ENCODE results near the gene PPFIA4. TPM values are rescaled to one million over a fixed set of nuclear protein-coding genes. Genes with fewer than 3 reads are reported as not detected.

The PPFIA4 gene
- total RNA-seq, 1 donor from 2014 or later, result 1.2 TPM

- Mint-ChIP-seq H3K4me1 (ENCODE audit: low read depth) (peaks cover 14% of the 10 kb centered on the region), H3K27me3 (peaks cover 81% of the 10 kb centered on the region), H3K4me3 (ENCODE audit: low read depth) (peak overlapping the region; percentile 30), H3K36me3 (ENCODE audit: insufficient read depth) (no peaks in the 10 kb centered on the region), H3K27ac (no peak overlapping the region), H3K9me3 (ENCODE audit: low read depth) (no peaks in the 10 kb centered on the region)
- no peak for DNase-seq (ENCODE audit: low spot score, unreplicated experiment)
- no peak for TF ChIP-seq CTCF (IDR thresholded peaks at IDR 0.05; ENCODE audit: unreplicated experiment)
These were observed 100.8 kb downstream of the PPFIA4 start for GRCh38 chr1:203126866-203127665.

GRCh38 chr1:203127666-203128430 lies 101.6 kb downstream of the PPFIA4 start, which contains the start of gene ADORA1:
TSS of gene ADORA1 (plus strand) at chr1:203127726. CDS start at chr1:203128842, 1,116 bp downstream.
- Mint-ChIP-seq H3K27me3 (peaks cover 75% of the 10 kb centered on the region), H3K27ac (no peak within 1 kb of the TSS), H3K4me3 (ENCODE audit: low read depth) (peak within 1 kb of the TSS; percentile 63), H3K36me3 (ENCODE audit: insufficient read depth) (no peaks in the 10 kb centered on the region), H3K9me3 (ENCODE audit: low read depth) (no peaks in the 10 kb centered on the region), H3K4me1 (ENCODE audit: low read depth) (peaks cover 14% of the 10 kb centered on the region)
- peak; percentile 53 for TF ChIP-seq CTCF (IDR thresholded peaks at IDR 0.05; ENCODE audit: unreplicated experiment)
- DNase-seq (ENCODE audit: low spot score, unreplicated experiment), result peak; percentile 51

- no peak for DNase-seq (ENCODE audit: low spot score, unreplicated experiment)
- Mint-ChIP-seq H3K27ac (no peak overlapping the region), H3K27me3 (peaks cover 74% of the 10 kb centered on the region), H3K4me3 (ENCODE audit: low read depth) (peak overlapping the region; percentile 63), H3K36me3 (ENCODE audit: insufficient read depth) (no peaks in the 10 kb centered on the region), H3K9me3 (ENCODE audit: low read depth) (no peaks in the 10 kb centered on the region), H3K4me1 (ENCODE audit: low read depth) (peaks cover 14% of the 10 kb centered on the region)
- no peak for TF ChIP-seq CTCF (IDR thresholded peaks at IDR 0.05; ENCODE audit: unreplicated experiment)
These were observed 102.1 kb downstream of the PPFIA4 start for GRCh38 chr1:203128431-203128715.

Other genes with a start within 250 kb of the PPFIA4 start
- 312 and 316 TPM in 2 replicates for gene KDM5B, start 218.1 kb upstream of the PPFIA4 start, total RNA-seq
- gene PCAT6, start 215.5 kb upstream of the PPFIA4 start, total RNA-seq, result 5.6 and 5.7 TPM in 2 replicates
- gene RABIF, start 137.3 kb upstream of the PPFIA4 start, total RNA-seq, result 9.7 and 10.7 TPM in 2 replicates
- 32.3 and 34.1 TPM in 2 replicates for gene KLHL12, start 99.3 kb upstream of the PPFIA4 start, total RNA-seq
- gene ADIPOR1, start 68.2 kb upstream of the PPFIA4 start, total RNA-seq, result 41.5 and 45.7 TPM in 2 replicates
- 27.5 and 27.7 TPM in 2 replicates for gene CYB5R1, start 59.2 kb upstream of the PPFIA4 start, total RNA-seq
- 74.3 and 77.4 TPM in 2 replicates for gene TMEM183A, start 19.1 kb upstream of the PPFIA4 start, total RNA-seq
- not detected in 2 replicates for gene MYOG, start 59.5 kb downstream of the PPFIA4 start, total RNA-seq
- 0.14 and 0.16 TPM in 2 replicates for gene ADORA1, start 101.2 kb downstream of the PPFIA4 start, total RNA-seq
- not detected in 2 replicates for gene MYBPH, start 149.3 kb downstream of the PPFIA4 start, total RNA-seq
- not detected in 2 replicates for gene CHI3L1, start 160.2 kb downstream of the PPFIA4 start, total RNA-seq
- gene CHIT1, start 203.2 kb downstream of the PPFIA4 start, total RNA-seq, result 0.14 and 0.95 TPM in 2 replicates